GM12878 (cell line): ENCODE measurements around the gene GAGE1. TPM values are rescaled to one million over a fixed set of nuclear protein-coding genes. Genes with fewer than 3 reads are reported as not detected.
A peak's percentile ranks its signal among the peaks of the same experiment; 100 is the strongest.

Source experiments
- ATAC-seq: fragments of 200-7000 bp; cut with Tn5 transposase; 3 replicates; pipeline ENCODE4 v1.9.1; 2020; ENCODE audit warnings: mild to moderate bottlenecking, moderate library complexity
- BruUV-seq: library from RNA; stranded (reverse); fragments of 400-500 nt; replicated peaks from 2 replicates; lab custom pipeline; 2021; lab: Mats Ljungman, UMichigan
- CTCF ChIA-PET: fragments of 300-600 bp; sonication (Branson Sonifier 250); formaldehyde crosslinking; extraction: SDS; loops from one replicate; lab custom pipeline; 2021; ENCODE audit warnings: inconsistent platforms; lab: Yijun Ruan, JAX
- POLR2A ChIA-PET: fragments of 350-600 bp; formaldehyde crosslinking; extraction: SDS; loops from one replicate; lab custom pipeline; 2021; ENCODE audit warnings: inconsistent platforms; lab: Charles Lee
- RAD21 ChIA-PET: fragments of 300-600 bp; sonication (Branson Sonifier 250); formaldehyde crosslinking; loops from one replicate; lab custom pipeline; 2023; ENCODE audit warnings: antibody characterized with exemption; ENCODE audit not compliant: unreplicated experiment; lab: Charles Lee
- SMC1A ChIA-PET: fragments of 300-600 bp; sonication (Branson Sonifier 250); formaldehyde crosslinking; loops from one replicate; lab custom pipeline; 2023; ENCODE audit not compliant: unreplicated experiment, uncharacterized antibody; lab: Charles Lee
- DNase-seq: peaks from one replicate; pipeline ENCODE4 v3.0.0-alpha.2; 2011; ENCODE audit warnings: low read depth, low spot score
- FAIRE-seq: peaks from 3 replicates; lab custom pipeline; 2011; peaks lifted over from hg19 to GRCh38; lab: Jason Lieb, UNC
- H2AFZ ChIP-seq: 2 replicates; pipeline ENCODE4 v1.6.0; 2011; ENCODE audit warnings: low read depth, low read length, control low read depth; ENCODE audit not compliant: control insufficient read depth
- H3K27ac ChIP-seq: 2 replicates; pipeline ENCODE4 v1.5.1; 2011; ENCODE audit warnings: control low read depth; ENCODE audit not compliant: control insufficient read depth, insufficient read depth
- H3K27me3 ChIP-seq, 2 experiments: replicated peaks in 1 of 2; 2 replicates each; pipeline versions ENCODE4 v1.6.0 to v1.6.1; 2011; ENCODE audit warnings: low read length in 1 of 2; ENCODE audit not compliant: control insufficient read depth in 2 of 2, insufficient read depth in 2 of 2
- H3K36me3 ChIP-seq, 2 experiments: 2 replicates each; pipeline ENCODE4 v1.5.1; 2011; ENCODE audit warnings: low read length in 1 of 2; ENCODE audit not compliant: control insufficient read depth in 2 of 2, insufficient read depth in 2 of 2
- H3K4me1 ChIP-seq: 2 replicates; pipeline ENCODE4 v1.6.1; 2011; ENCODE audit warnings: mild to moderate bottlenecking, low read length, moderate library complexity, mixed read lengths; ENCODE audit not compliant: control insufficient read depth, insufficient read depth
- H3K4me2 ChIP-seq: 2 replicates; pipeline ENCODE4 v1.6.0; 2011; ENCODE audit warnings: control low read depth; ENCODE audit not compliant: control insufficient read depth, insufficient read depth
- H3K4me3 ChIP-seq: fragments of 200-600 bp; sonication (generic); 2 replicates; pipeline ENCODE4 v1.5.1; 2016
- H3K79me2 ChIP-seq: 2 replicates; pipeline ENCODE4 v1.6.0; 2011; ENCODE audit warnings: low read length; ENCODE audit not compliant: control insufficient read depth, insufficient read depth
- H3K9ac ChIP-seq: 2 replicates; pipeline ENCODE4 v1.8.0; 2011; ENCODE audit warnings: low read length, control low read depth, mixed read lengths; ENCODE audit not compliant: control insufficient read depth, insufficient read depth
- H3K9me3 ChIP-seq: replicated peaks from 3 replicates; pipeline ENCODE4 v1.5.1; 2011; ENCODE audit warnings: mild to moderate bottlenecking, low read length; ENCODE audit not compliant: control insufficient read depth, insufficient read depth
- H4K20me1 ChIP-seq: 2 replicates; pipeline ENCODE4 v1.6.0; 2011; ENCODE audit not compliant: control insufficient read depth, insufficient read depth
- CTCF ChIP-seq, 3 experiments: IDR thresholded peaks in 2 of 3; conservative IDR thresholded peaks in 1 of 3; 2 replicates each; pipeline ENCODE4 v1.5.1; 2011; ENCODE audit warnings: low read depth in 3 of 3, low read length in 3 of 3, mild to moderate bottlenecking in 3 of 3, control low read depth in 2 of 3, moderate library complexity in 2 of 3, inconsistent platforms in 1 of 3, mixed read lengths in 1 of 3; ENCODE audit not compliant: control insufficient read depth in 2 of 3, insufficient read depth in 1 of 3; ENCODE audit errors: extremely low read depth in 1 of 3
- TCF7 ChIP-seq: IDR thresholded peaks from 2 replicates; pipeline ENCODE4 v1.6.1; 2014; ENCODE audit warnings: antibody characterized with exemption, borderline replicate concordance
- WGBS: methylation state at CpG from one replicate; pipeline ENCODE4 v1.1.6; 2016; ENCODE audit warnings: low lambda C conversion rate; ENCODE audit not compliant: insufficient replicate concordance, insufficient coverage; ENCODE audit errors: missing lambda C conversion rate; 5-methylcytosine and 5-hydroxymethylcytosine counted together
- in situ Hi-C: fragments of 300-500 bp; cut with MboI; formaldehyde crosslinking; loops from 9 replicates; pipeline ENCODE4 v1.14.3; 2018; ENCODE audit warnings: mixed read lengths
- intact Hi-C: fragments of 100-400 bp; cut with micrococcal nuclease; formaldehyde crosslinking; loops from one replicate; pipeline ENCODE4 v1.14.2; 2022; ENCODE audit not compliant: unreplicated experiment
- polyA plus RNA-seq, 11 experiments: library from polyadenylated mRNA; depleted of rRNA in 4 of 11; unstranded in 6 of 11; stranded (reverse) in 5 of 11; fragments of >200 nt; fragmentation: Nextera tagmentation in 4 of 11; fragmentation: Illumina TruSeq in 1 of 11; extraction: Ambion mirVana in 4 of 11; extraction: Trizol in 1 of 11; gene quantifications; 1 replicate in 1 of 11; 2 replicates in 10 of 11; pipeline versions ENCODE4 v1.2.1 to v1.2.3, GENCODE V29; 2011 to 2016; ENCODE audit warnings: inconsistent platforms in 2 of 11, missing spikeins in 2 of 11, low read depth in 1 of 11
- total RNA-seq, 4 experiments: library from RNA; depleted of rRNA in 3 of 4; stranded (reverse); fragments of >200 nt in 3 of 4; fragmentation: Illumina TruSeq in 1 of 4; extraction: Trizol in 1 of 4; gene quantifications; 2 replicates each; pipeline versions ENCODE4 v1.2.1 to v1.2.3, GENCODE V29; 2013 to 2021

Gene GAGE1
- total and polyA plus RNA-seq, 10 of the 15 experiments (the other 5 are each of a cell fraction or from before 2014, with no cell fraction given), result 0.05 to 0.16 TPM; not detected in 8

- no peak overlapping the region for H3K4me2 ChIP-seq
- RAD21 ChIA-PET, result no interaction called here
These were observed 28.4 kb downstream of the GAGE1 start for GRCh38 chrX:49627086-49627777.

More at GRCh38 chrX:49627086-49627777, 28.4 kb downstream of the GAGE1 start:
- no peaks in the 10 kb centered on the region for H3K27me3 ChIP-seq
- in situ Hi-C loops, result no loop called here
- no peaks in the 10 kb centered on the region for H3K79me2 ChIP-seq
- H3K27ac ChIP-seq, result no peak overlapping the region
- FAIRE-seq, result no peak
- POLR2A ChIA-PET, result no interaction called here
- no peaks in the 10 kb centered on the region for H3K4me1 ChIP-seq
- WGBS, result 55% methylated on average over 32 of the region's 33 CpGs
- CTCF ChIA-PET, result no interaction called here
- intact Hi-C loops, result no loop called here
- no peaks in the 10 kb centered on the region for H4K20me1 ChIP-seq
- H3K9ac ChIP-seq, result no peak overlapping the region
- H3K36me3 ChIP-seq, result no peaks in the 10 kb centered on the region
- TF ChIP-seq TCF7 (no peak), CTCF (IDR thresholded peaks at IDR 0.05 in 2 of 3, conservative IDR thresholded peaks at IDR 0.05 in 1 of 3; ENCODE audit: control insufficient read depth in 2 of 3, extremely low read depth in 1 of 3, insufficient read depth in 1 of 3, low read depth in 3 of 3, low read length in 3 of 3) (peak in 2 of 3 experiments; percentile 17 to 32; a peak in 3 of 6 replicates)
- no peak overlapping the region for H3K4me3 ChIP-seq
- no peak for ATAC-seq
- H3K9me3 ChIP-seq, result no peaks in the 10 kb centered on the region; the same call in 2 of the 3 replicates
- no peak for DNase-seq
- no peak overlapping the region for H2AFZ ChIP-seq
- SMC1A ChIA-PET, result no interaction called here
- no TSS peak for BruUV-seq
